A549 (cell line): ENCODE data around the gene CREB1.

ENCODE experiments used
- CEBPB ChIP-seq, 2 experiments: fragments of >200 bp in 1 of 2; sonication (Bioruptor Twin) in 1 of 2; formaldehyde crosslinking in 1 of 2; IDR thresholded peaks; 2 replicates each; pipeline ENCODE4 v1.6.1; 2012 to 2016
- MYC ChIP-seq: IDR thresholded peaks from 2 replicates; pipeline ENCODE4 v1.6.1; 2012; ENCODE audit warnings: mild to moderate bottlenecking, inconsistent platforms, low read length, improper control_type of control experiment, borderline replicate concordance
- POLR2A ChIP-seq: IDR thresholded peaks from 2 replicates; pipeline ENCODE4 v1.6.1; 2012; ENCODE audit warnings: mild to moderate bottlenecking, low read length
- RAD21 ChIP-seq, 2 experiments: fragments of >200 bp in 1 of 2; sonication (Bioruptor Twin) in 1 of 2; formaldehyde crosslinking in 1 of 2; IDR thresholded peaks in 1 of 2; conservative IDR thresholded peaks in 1 of 2; 2 replicates in 1 of 2; 3 replicates in 1 of 2; pipeline ENCODE4 v1.6.1; 2012 to 2018; ENCODE audit warnings: inconsistent platforms in 1 of 2
- TFCP2L1 ChIP-seq: fragments of 250-450 bp; sonication (Bioruptor Pico); IDR thresholded peaks from 2 replicates; pipeline ENCODE4 v1.5.0; 2021; ENCODE audit warnings: mild to moderate bottlenecking
- TP53 ChIP-seq: fragments of 250-450 bp; sonication (Bioruptor Pico); IDR thresholded peaks from 2 replicates; pipeline ENCODE4 v1.5.0; 2021; ENCODE audit warnings: mild to moderate bottlenecking, moderate library complexity
- TF ChIP-seq, protein P1 (sequence below): fragments of >200 bp; sonication (Bioruptor Twin); formaldehyde crosslinking; IDR thresholded peaks from 3 replicates; pipeline ENCODE4 v1.5.1; 2016

DNA sequence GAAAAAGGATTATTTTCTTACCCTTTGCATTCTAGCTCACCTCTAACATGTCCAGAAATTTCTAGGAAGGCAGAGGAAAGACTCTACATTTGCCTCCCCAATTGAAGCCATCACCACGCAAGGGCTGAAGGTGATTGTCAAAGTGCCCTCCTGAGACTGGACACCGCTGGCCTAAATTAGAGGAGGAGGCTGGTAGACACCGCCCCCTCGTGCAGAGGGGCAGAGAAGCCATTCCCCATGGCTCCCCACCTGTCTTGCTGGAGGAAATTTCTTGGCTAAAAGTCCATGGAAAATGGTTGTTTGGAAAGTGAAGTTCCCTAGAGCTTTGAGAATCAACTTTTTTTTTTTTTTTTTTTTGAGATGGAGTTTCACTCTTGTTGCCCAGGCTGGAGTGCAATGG is 31.3 kb upstream of the CREB1 start:
- TF ChIP-seq POLR2A, result no peak
- TF ChIP-seq, protein P1, sequence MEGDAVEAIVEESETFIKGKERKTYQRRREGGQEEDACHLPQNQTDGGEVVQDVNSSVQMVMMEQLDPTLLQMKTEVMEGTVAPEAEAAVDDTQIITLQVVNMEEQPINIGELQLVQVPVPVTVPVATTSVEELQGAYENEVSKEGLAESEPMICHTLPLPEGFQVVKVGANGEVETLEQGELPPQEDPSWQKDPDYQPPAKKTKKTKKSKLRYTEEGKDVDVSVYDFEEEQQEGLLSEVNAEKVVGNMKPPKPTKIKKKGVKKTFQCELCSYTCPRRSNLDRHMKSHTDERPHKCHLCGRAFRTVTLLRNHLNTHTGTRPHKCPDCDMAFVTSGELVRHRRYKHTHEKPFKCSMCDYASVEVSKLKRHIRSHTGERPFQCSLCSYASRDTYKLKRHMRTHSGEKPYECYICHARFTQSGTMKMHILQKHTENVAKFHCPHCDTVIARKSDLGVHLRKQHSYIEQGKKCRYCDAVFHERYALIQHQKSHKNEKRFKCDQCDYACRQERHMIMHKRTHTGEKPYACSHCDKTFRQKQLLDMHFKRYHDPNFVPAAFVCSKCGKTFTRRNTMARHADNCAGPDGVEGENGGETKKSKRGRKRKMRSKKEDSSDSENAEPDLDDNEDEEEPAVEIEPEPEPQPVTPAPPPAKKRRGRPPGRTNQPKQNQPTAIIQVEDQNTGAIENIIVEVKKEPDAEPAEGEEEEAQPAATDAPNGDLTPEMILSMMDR, result no peak
- TF ChIP-seq TFCP2L1 (CRISPR knock-in tag), result no peak
- no peak for TF ChIP-seq MYC
- TF ChIP-seq CEBPB (IDR thresholded peaks at IDR 0.05), result no peak
- TF ChIP-seq RAD21 (conservative IDR thresholded peaks at IDR 0.05 in 1 of 2, IDR thresholded peaks at IDR 0.05 in 1 of 2), result no peak
- no peak for TF ChIP-seq TP53 (CRISPR knock-in tag)
